ENCODE measurements around the gene RNF138.
"Not testable (repeated sequence)": the region's sequence is repeated elsewhere in the genome, so short reads cannot be mapped to it uniquely, and the experiment has no call there.

RNF138 gene

GRCh38 chr18:32156855-32157254 lies 65.2 kb downstream of the RNF138 start:
- H3K4me3 ChIP-seq (ENCODE audit: low read length, poor library complexity, severe bottlenecking): no peak overlapping the region
- no peaks in the 10 kb centered on the region for H3K79me2 ChIP-seq (ENCODE audit: insufficient read depth, low read length)
- H3K9ac ChIP-seq (ENCODE audit: low read depth, low read length, poor library complexity, severe bottlenecking): no peak overlapping the region
- H3K9me3 ChIP-seq (ENCODE audit: insufficient read depth, low read depth, low read length): no peaks in the 10 kb centered on the region
- H3K36me3 ChIP-seq (ENCODE audit: insufficient read depth, low read length): no peaks in the 10 kb centered on the region
- H3F3A ChIP-seq (ENCODE audit: low read depth): no peaks in the 10 kb centered on the region
- no peaks in the 10 kb centered on the region for H3K27me3 ChIP-seq (ENCODE audit: insufficient read depth, low read length, poor library complexity, severe bottlenecking)
- peaks cover 4% of the 10 kb centered on the region for H3K4me1 ChIP-seq (ENCODE audit: insufficient read depth, low read length, poor library complexity, severe bottlenecking)
- no peaks in the 10 kb centered on the region for H3K9me2 ChIP-seq (replicated peaks; ENCODE audit: low read depth, low read length)
- H4K20me1 ChIP-seq (ENCODE audit: insufficient read depth, low read length, poor library complexity, severe bottlenecking): no peaks in the 10 kb centered on the region
- H3K4me2 ChIP-seq (ENCODE audit: low read depth, low read length, poor library complexity, severe bottlenecking): no peak overlapping the region
- H2AFZ ChIP-seq (ENCODE audit: low read length): no peak overlapping the region
- no peak for TF ChIP-seq EZH2phosphoT487 (IDR thresholded peaks at IDR 0.05; ENCODE audit: borderline replicate concordance)
- no peak for TF ChIP-seq CTCF (conservative IDR thresholded peaks at IDR 0.05; ENCODE audit: low read length)

DNA sequence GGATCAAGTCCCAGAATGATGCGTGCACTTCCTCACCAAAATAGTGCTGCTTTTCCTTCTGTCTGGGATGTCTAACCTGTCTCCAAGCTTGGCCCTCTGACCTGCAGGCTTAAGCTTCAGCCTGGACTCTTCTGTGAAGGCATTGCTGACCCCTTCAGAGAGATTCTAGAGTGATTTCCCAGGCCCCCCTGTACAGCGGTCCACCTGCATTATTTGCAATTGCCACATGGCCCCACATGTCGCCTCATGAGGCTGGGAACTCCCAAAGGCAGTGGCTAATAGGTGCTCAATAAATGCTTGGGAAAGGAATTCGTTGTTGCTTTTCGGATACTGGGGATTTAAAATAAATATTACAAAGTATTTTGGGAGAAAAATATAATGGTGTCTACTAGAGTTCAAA lies 65.9 kb downstream of the RNF138 start:
- Histone ChIP-seq H3K4me3 (ENCODE audit: low read length, poor library complexity, severe bottlenecking) (peak overlapping the region; percentile 51), H3K4me1 (ENCODE audit: insufficient read depth, low read length, poor library complexity, severe bottlenecking) (peaks cover 4% of the 10 kb centered on the region)

DNA sequence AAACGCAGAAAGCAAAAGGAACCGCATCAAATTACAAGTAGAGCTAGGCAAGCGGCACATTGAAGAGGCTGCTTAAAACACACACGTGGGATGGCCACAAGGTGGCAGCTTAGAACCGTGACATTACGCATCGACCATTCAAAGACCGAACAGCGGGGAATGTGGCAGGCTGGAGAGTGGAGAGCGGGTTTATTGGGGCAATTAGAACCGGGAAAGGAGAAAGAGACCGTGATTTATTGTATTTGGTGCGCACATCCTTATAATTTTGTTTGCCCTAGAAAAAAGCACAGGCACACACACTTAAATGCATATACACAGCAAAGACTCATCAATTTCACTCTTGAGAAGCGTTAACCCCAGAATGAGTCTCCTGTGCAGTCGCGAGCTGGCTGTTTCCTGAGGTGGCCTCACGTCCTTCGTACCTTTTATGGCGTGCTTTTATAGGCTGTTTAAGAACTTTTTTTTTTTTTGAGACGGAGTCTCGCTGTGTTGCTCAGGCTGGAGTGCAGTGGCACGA lies 66.5 kb downstream of the RNF138 start:
- peak overlapping the region; percentile 57 for H2AFZ ChIP-seq (ENCODE audit: low read length)
- H4K20me1 ChIP-seq (ENCODE audit: insufficient read depth, low read length, poor library complexity, severe bottlenecking): no peaks in the 10 kb centered on the region
- TF ChIP-seq CTCF (conservative IDR thresholded peaks at IDR 0.05; ENCODE audit: low read length) (peak; percentile 94), EZH2phosphoT487 (IDR thresholded peaks at IDR 0.05; ENCODE audit: borderline replicate concordance) (no peak)
- peaks cover 4% of the 10 kb centered on the region for H3K4me1 ChIP-seq (ENCODE audit: insufficient read depth, low read length, poor library complexity, severe bottlenecking)
- H3K9me2 ChIP-seq (replicated peaks; ENCODE audit: low read depth, low read length): no peaks in the 10 kb centered on the region
- peak overlapping the region; percentile 58 for H3K4me2 ChIP-seq (ENCODE audit: low read depth, low read length, poor library complexity, severe bottlenecking)
- peak overlapping the region; percentile 51 for H3K4me3 ChIP-seq (ENCODE audit: low read length, poor library complexity, severe bottlenecking)
- H3K36me3 ChIP-seq (ENCODE audit: insufficient read depth, low read length): no peaks in the 10 kb centered on the region
- H3F3A ChIP-seq (ENCODE audit: low read depth): no peaks in the 10 kb centered on the region
- no peaks in the 10 kb centered on the region for H3K27me3 ChIP-seq (ENCODE audit: insufficient read depth, low read length, poor library complexity, severe bottlenecking)
- no peak overlapping the region for H3K9ac ChIP-seq (ENCODE audit: low read depth, low read length, poor library complexity, severe bottlenecking)
- no peaks in the 10 kb centered on the region for H3K9me3 ChIP-seq (ENCODE audit: insufficient read depth, low read depth, low read length)
- H3K79me2 ChIP-seq (ENCODE audit: insufficient read depth, low read length): no peaks in the 10 kb centered on the region

More for the DNA sequence above, 65.9 kb downstream of the RNF138 start:
- H3K27me3 ChIP-seq (ENCODE audit: insufficient read depth, low read length, poor library complexity, severe bottlenecking): no peaks in the 10 kb centered on the region
- H2AFZ ChIP-seq (ENCODE audit: low read length): peak overlapping the region; percentile 57
- no peak overlapping the region for H3K9ac ChIP-seq (ENCODE audit: low read depth, low read length, poor library complexity, severe bottlenecking)
- H3K4me2 ChIP-seq (ENCODE audit: low read depth, low read length, poor library complexity, severe bottlenecking): peak overlapping the region; percentile 58
- no peaks in the 10 kb centered on the region for H3K36me3 ChIP-seq (ENCODE audit: insufficient read depth, low read length)
- no peaks in the 10 kb centered on the region for H3K79me2 ChIP-seq (ENCODE audit: insufficient read depth, low read length)
- no peaks in the 10 kb centered on the region for H3K9me3 ChIP-seq (ENCODE audit: insufficient read depth, low read depth, low read length)
- no peaks in the 10 kb centered on the region for H4K20me1 ChIP-seq (ENCODE audit: insufficient read depth, low read length, poor library complexity, severe bottlenecking)
- TF ChIP-seq EZH2phosphoT487 (IDR thresholded peaks at IDR 0.05; ENCODE audit: borderline replicate concordance): no peak
- H3K9me2 ChIP-seq (replicated peaks; ENCODE audit: low read depth, low read length): no peaks in the 10 kb centered on the region
- no peaks in the 10 kb centered on the region for H3F3A ChIP-seq (ENCODE audit: low read depth)

DNA sequence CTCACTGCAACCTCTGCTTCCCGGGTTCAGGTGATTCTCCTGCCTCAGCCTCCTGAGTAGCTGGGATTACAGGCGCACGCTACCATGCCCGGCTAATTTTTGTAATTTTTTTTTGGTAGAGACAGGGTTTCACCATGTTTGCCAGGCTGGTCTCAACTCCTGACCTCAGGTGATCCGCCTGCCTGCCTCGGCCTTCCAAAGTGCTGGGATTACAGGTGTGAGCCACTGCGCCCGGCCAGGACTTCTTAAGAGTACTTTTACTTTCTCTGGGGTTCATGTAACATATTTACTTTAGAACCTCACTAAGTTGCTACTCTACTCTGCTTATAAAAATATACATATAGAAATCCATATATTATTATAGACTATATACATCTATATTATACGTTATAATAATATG lies 67.0 kb downstream of the RNF138 start:
- Histone ChIP-seq H3K4me2 (ENCODE audit: low read depth, low read length, poor library complexity, severe bottlenecking) (peak overlapping the region; percentile 58), H3K4me3 (ENCODE audit: low read length, poor library complexity, severe bottlenecking) (peak overlapping the region; percentile 51)
- not testable (repeated sequence) for H3K4me1 ChIP-seq (ENCODE audit: insufficient read depth, low read length, poor library complexity, severe bottlenecking); H3K9me2 ChIP-seq (replicated peaks; ENCODE audit: low read depth, low read length); H3F3A ChIP-seq (ENCODE audit: low read depth); H2AFZ ChIP-seq (ENCODE audit: low read length); H3K36me3 ChIP-seq (ENCODE audit: insufficient read depth, low read length); H3K9me3 ChIP-seq (ENCODE audit: insufficient read depth, low read depth, low read length); H3K27me3 ChIP-seq (ENCODE audit: insufficient read depth, low read length, poor library complexity, severe bottlenecking); H3K79me2 ChIP-seq (ENCODE audit: insufficient read depth, low read length); H4K20me1 ChIP-seq (ENCODE audit: insufficient read depth, low read length, poor library complexity, severe bottlenecking); H3K9ac ChIP-seq (ENCODE audit: low read depth, low read length, poor library complexity, severe bottlenecking)
